Measurements from ENCODE around the gene AGFG1.

- TF ChIP-seq PATZ1 (CRISPR knock-in tag; IDR thresholded peaks at IDR 0.05; ENCODE audit: borderline replicate concordance) (no peak), CSRNP3 (CRISPR knock-in tag; IDR thresholded peaks at IDR 0.05) (no peak), ARNTL (CRISPR knock-in tag; IDR thresholded peaks at IDR 0.05; ENCODE audit: borderline replicate concordance, low read depth) (no peak), ZFP3 (CRISPR knock-in tag; IDR thresholded peaks at IDR 0.05) (no peak), ZFP30 (CRISPR knock-in tag; IDR thresholded peaks at IDR 0.05) (no peak), CREB5 (CRISPR knock-in tag; IDR thresholded peaks at IDR 0.05; ENCODE audit: low read depth) (no peak)
Observed at GRCh38 chr2:227474410-227474809, 2.5 kb downstream of the AGFG1 start.
